T follicular helper cell (primary cell): ENCODE data around the gene CNBD2.
"Not testable (repeated sequence)": the region's sequence is repeated elsewhere in the genome, so short reads cannot be mapped to it uniquely, and the experiment has no call there.

ENCODE experiments used
- DNase-seq: peaks from one replicate; pipeline ENCODE4 v3.0.0-alpha.2; 2020; ENCODE audit warnings: low read depth
- total RNA-seq, 2 experiments: gene quantifications; one replicate each; lab custom pipeline; 2026; lab: John Stamatoyannopoulos, UW

The CNBD2 gene
- total RNA-seq, result 1.3 to 3.1 reads per million in 2 experiments

GRCh38 chr20:35967979-35968640 is at the start of gene CNBD2:
Gene CNBD2, plus strand, starts transcription at chr20:35968590. Its CDS starts 173 bp downstream, at chr20:35968763.
- DNase-seq, result no peak

- DNase-seq, result no peak
Measured at GRCh38 chr20:35920523-35920922, 47.9 kb upstream of the CNBD2 start.

GRCh38 chr20:35929301-35929700 is 39.1 kb upstream of the CNBD2 start:
- DNase-seq, result no peak

GRCh38 chr20:35934050-35934449 is 34.3 kb upstream of the CNBD2 start:
- no peak for DNase-seq

- no peak for DNase-seq
Measured at GRCh38 chr20:35939264-35939663, 29.1 kb upstream of the CNBD2 start.

- DNase-seq, result no peak
Measured at GRCh38 chr20:35941620-35942019, 26.8 kb upstream of the CNBD2 start.

GRCh38 chr20:35942243-35942642 is 26.1 kb upstream of the CNBD2 start:
- no peak for DNase-seq

GRCh38 chr20:35947489-35947888 is 20.9 kb upstream of the CNBD2 start:
- no peak for DNase-seq

- no peak for DNase-seq
Measured at GRCh38 chr20:35947907-35948306, 20.5 kb upstream of the CNBD2 start.

GRCh38 chr20:35950093-35950492 is 18.3 kb upstream of the CNBD2 start:
- DNase-seq, result no peak

GRCh38 chr20:35952080-35952479 is 16.3 kb upstream of the CNBD2 start:
- not testable (repeated sequence) for DNase-seq

GRCh38 chr20:35952480-35953386 is 15.7 kb upstream of the CNBD2 start:
- no peak for DNase-seq

- DNase-seq, result peak; percentile 56
Measured at GRCh38 chr20:35953387-35954199, 14.8 kb upstream of the CNBD2 start.

GRCh38 chr20:35954200-35954906 is 14.0 kb upstream of the CNBD2 start, which contains the start of gene SCAND1:
Gene SCAND1, minus strand, starts transcription at chr20:35954502. Its CDS starts 218 bp downstream, at chr20:35954284.
- DNase-seq, result peak; percentile 94

- peak; percentile 26 for DNase-seq
Measured at GRCh38 chr20:35954907-35955251, 13.5 kb upstream of the CNBD2 start.

- DNase-seq, result no peak
Measured at GRCh38 chr20:35956616-35957015, 11.8 kb upstream of the CNBD2 start.

GRCh38 chr20:35959291-35959690 is 9.1 kb upstream of the CNBD2 start:
- DNase-seq, result not testable (repeated sequence)

- DNase-seq, result no peak
Measured at GRCh38 chr20:35963878-35964277, 4.5 kb upstream of the CNBD2 start.

- DNase-seq, result no peak
Measured at GRCh38 chr20:35968930-35969329, 540 bp downstream of the CNBD2 start.

- no peak for DNase-seq
Measured at GRCh38 chr20:35971981-35972380, 3.6 kb downstream of the CNBD2 start.

- DNase-seq, result no peak
Measured at GRCh38 chr20:35972462-35972861, 4.1 kb downstream of the CNBD2 start.

- DNase-seq, result no peak
Measured at GRCh38 chr20:35974256-35974655, 5.9 kb downstream of the CNBD2 start.
